ENCODE results near the gene NRXN3. TPM values are rescaled to one million over a fixed set of nuclear protein-coding genes. Genes with fewer than 3 reads are reported as not detected.

NRXN3 gene
- total RNA-seq, 1 experiment from 2014 or later: 1.1 TPM

DNA sequence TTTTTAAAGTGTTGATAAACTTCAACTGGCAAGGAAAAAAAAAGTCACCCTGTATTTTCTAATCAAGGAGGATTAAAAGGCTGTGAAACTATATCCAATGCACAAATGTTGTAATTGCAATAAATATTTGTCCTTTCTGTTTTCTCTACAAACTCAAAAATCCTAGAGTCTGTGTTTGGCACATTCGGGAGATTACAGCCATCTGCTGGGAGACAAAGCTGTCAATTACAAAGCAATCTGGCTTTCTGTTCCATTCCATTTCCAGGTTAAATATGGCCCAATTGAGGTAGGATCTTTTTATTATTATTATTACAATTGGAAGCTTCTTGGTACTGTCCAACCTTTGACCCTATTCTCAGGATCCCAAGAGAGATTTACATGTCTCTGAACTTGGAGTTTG lies 1745.2 kb downstream of the NRXN3 start:
- H3K9me3 ChIP-seq (ENCODE audit: low read length): no peaks in the 10 kb centered on the region
- intact Hi-C loops (cut with micrococcal nuclease): no loop called here
- CTCF ChIA-PET: no interaction called here
- H3K9ac ChIP-seq (ENCODE audit: low read length): no peak overlapping the region
- no peaks in the 10 kb centered on the region for H3K36me3 ChIP-seq (ENCODE audit: low read depth, low read length)
- DNase-seq: no peak
- TF ChIP-seq EZH2 (IDR thresholded peaks at IDR 0.05; ENCODE audit: low read length, unreplicated experiment) (no peak), EZH2phosphoT487 (IDR thresholded peaks at IDR 0.05; ENCODE audit: borderline replicate concordance, low read length) (no peak)
- TF ChIP-seq, protein P1, sequence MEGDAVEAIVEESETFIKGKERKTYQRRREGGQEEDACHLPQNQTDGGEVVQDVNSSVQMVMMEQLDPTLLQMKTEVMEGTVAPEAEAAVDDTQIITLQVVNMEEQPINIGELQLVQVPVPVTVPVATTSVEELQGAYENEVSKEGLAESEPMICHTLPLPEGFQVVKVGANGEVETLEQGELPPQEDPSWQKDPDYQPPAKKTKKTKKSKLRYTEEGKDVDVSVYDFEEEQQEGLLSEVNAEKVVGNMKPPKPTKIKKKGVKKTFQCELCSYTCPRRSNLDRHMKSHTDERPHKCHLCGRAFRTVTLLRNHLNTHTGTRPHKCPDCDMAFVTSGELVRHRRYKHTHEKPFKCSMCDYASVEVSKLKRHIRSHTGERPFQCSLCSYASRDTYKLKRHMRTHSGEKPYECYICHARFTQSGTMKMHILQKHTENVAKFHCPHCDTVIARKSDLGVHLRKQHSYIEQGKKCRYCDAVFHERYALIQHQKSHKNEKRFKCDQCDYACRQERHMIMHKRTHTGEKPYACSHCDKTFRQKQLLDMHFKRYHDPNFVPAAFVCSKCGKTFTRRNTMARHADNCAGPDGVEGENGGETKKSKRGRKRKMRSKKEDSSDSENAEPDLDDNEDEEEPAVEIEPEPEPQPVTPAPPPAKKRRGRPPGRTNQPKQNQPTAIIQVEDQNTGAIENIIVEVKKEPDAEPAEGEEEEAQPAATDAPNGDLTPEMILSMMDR (conservative IDR thresholded peaks at IDR 0.05; ENCODE audit: low read depth, low read length): no peak
- H3K4me2 ChIP-seq (ENCODE audit: low read length): no peak overlapping the region
- H3K79me2 ChIP-seq (ENCODE audit: low read length): no peaks in the 10 kb centered on the region
- no peaks in the 10 kb centered on the region for H3K4me1 ChIP-seq (ENCODE audit: insufficient read depth, low read length)
- H3K27me3 ChIP-seq (ENCODE audit: low read length): peaks cover 12% of the 10 kb centered on the region; the same call in 1 of the 2 replicates
- no peaks in the 10 kb centered on the region for H3K9me2 ChIP-seq (replicated peaks; ENCODE audit: low read length)
- POLR2A ChIA-PET (ENCODE audit: unreplicated experiment): no interaction called here
- H4K20me1 ChIP-seq (ENCODE audit: low read length): no peaks in the 10 kb centered on the region
- no TSS peak for BruUV-seq (replicated peaks)
- H3K27ac ChIP-seq (ENCODE audit: low read length): no peak overlapping the region
- no peak overlapping the region for H2AFZ ChIP-seq (ENCODE audit: low read length)
- H3F3A ChIP-seq (ENCODE audit: low read length, unreplicated experiment): no peaks in the 10 kb centered on the region
- no peak for ATAC-seq
- no peak overlapping the region for H3K4me3 ChIP-seq (ENCODE audit: low read length)

DNA sequence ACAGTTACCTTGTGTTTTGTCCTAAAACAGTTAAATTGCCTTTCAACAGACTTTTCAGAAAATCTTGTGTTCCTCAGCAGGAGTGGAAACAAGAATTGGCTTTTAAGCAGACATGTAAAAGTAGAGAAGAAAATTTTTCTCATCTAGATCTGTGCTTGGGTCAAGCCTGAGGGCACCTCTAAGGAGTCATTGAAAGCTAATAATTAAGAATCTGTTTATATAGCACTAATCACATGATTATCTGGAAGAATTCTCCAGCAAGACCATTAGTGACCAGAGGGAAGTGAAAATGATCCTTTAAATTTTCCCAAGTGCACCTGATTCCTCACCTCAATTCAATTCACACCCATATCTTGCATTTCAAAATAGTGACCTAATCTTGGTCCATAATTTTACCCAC lies 1746.1 kb downstream of the NRXN3 start:
- no TSS peak for BruUV-seq (replicated peaks)
- DNase-seq: no peak
- no peaks in the 10 kb centered on the region for H3K9me2 ChIP-seq (replicated peaks; ENCODE audit: low read length)
- H3K9me3 ChIP-seq (ENCODE audit: low read length): no peaks in the 10 kb centered on the region
- no peaks in the 10 kb centered on the region for H4K20me1 ChIP-seq (ENCODE audit: low read length)
- TF ChIP-seq EZH2phosphoT487 (IDR thresholded peaks at IDR 0.05; ENCODE audit: borderline replicate concordance, low read length) (no peak), EZH2 (IDR thresholded peaks at IDR 0.05; ENCODE audit: low read length, unreplicated experiment) (no peak)
- TF ChIP-seq, protein P1 (conservative IDR thresholded peaks at IDR 0.05; ENCODE audit: low read depth, low read length): no peak
- no peak overlapping the region for H3K9ac ChIP-seq (ENCODE audit: low read length)
- CTCF ChIA-PET: no interaction called here
- intact Hi-C loops (cut with micrococcal nuclease): no loop called here
- no peaks in the 10 kb centered on the region for H3K79me2 ChIP-seq (ENCODE audit: low read length)
- no peak overlapping the region for H3K4me2 ChIP-seq (ENCODE audit: low read length)
- no peaks in the 10 kb centered on the region for H3K4me1 ChIP-seq (ENCODE audit: insufficient read depth, low read length)
- H3K4me3 ChIP-seq (ENCODE audit: low read length): no peak overlapping the region
- POLR2A ChIA-PET (ENCODE audit: unreplicated experiment): no interaction called here
- H3K36me3 ChIP-seq (ENCODE audit: low read depth, low read length): no peaks in the 10 kb centered on the region
- H3F3A ChIP-seq (ENCODE audit: low read length, unreplicated experiment): no peaks in the 10 kb centered on the region
- ATAC-seq: no peak
- H3K27ac ChIP-seq (ENCODE audit: low read length): no peak overlapping the region
- no peak overlapping the region for H2AFZ ChIP-seq (ENCODE audit: low read length)
- peaks cover 12% of the 10 kb centered on the region; the same call in 1 of the 2 replicates for H3K27me3 ChIP-seq (ENCODE audit: low read length)

DNA sequence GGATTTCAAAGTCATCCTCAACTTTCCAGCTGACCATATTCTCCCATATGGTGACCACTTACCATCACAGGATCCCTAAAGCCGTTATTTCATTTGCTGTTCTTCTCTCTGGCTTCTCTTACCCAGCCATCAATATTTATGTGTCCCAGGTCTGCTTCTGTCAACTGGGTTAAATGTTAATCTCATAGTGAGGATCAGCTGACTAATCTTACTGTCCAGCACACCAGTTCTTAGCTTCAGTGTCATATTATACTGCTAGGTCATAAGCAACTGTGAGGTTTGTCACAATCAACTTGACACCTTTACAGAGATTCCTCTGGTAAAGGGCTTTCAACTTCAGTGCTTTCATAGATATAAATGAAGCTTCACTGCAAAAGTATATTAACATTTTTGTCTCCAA lies 1746.7 kb downstream of the NRXN3 start:
- BruUV-seq (replicated peaks): no TSS peak
- Histone ChIP-seq H3K9me2 (replicated peaks; ENCODE audit: low read length) (no peaks in the 10 kb centered on the region), H3K4me3 (ENCODE audit: low read length) (no peak overlapping the region), H3K36me3 (ENCODE audit: low read depth, low read length) (no peaks in the 10 kb centered on the region), H2AFZ (ENCODE audit: low read length) (no peak overlapping the region), H3K79me2 (ENCODE audit: low read length) (no peaks in the 10 kb centered on the region), H3F3A (ENCODE audit: low read length, unreplicated experiment) (no peaks in the 10 kb centered on the region), H3K4me1 (ENCODE audit: insufficient read depth, low read length) (no peaks in the 10 kb centered on the region), H3K4me2 (ENCODE audit: low read length) (no peak overlapping the region), H4K20me1 (ENCODE audit: low read length) (no peaks in the 10 kb centered on the region), H3K27me3 (ENCODE audit: low read length) (peaks cover 12% of the 10 kb centered on the region; the same call in 1 of the 2 replicates), H3K9ac (ENCODE audit: low read length) (no peak overlapping the region), H3K27ac (ENCODE audit: low read length) (no peak overlapping the region), H3K9me3 (ENCODE audit: low read length) (no peaks in the 10 kb centered on the region)
- POLR2A ChIA-PET (ENCODE audit: unreplicated experiment): no interaction called here
- TF ChIP-seq EZH2phosphoT487 (IDR thresholded peaks at IDR 0.05; ENCODE audit: borderline replicate concordance, low read length): no peak
- no peak for TF ChIP-seq EZH2 (IDR thresholded peaks at IDR 0.05; ENCODE audit: low read length, unreplicated experiment)
- TF ChIP-seq, protein P1 (conservative IDR thresholded peaks at IDR 0.05; ENCODE audit: low read depth, low read length): no peak
- intact Hi-C loops (cut with micrococcal nuclease): no loop called here
- DNase-seq (no peak), ATAC-seq (no peak)
- CTCF ChIA-PET: no interaction called here
